Measurements from ENCODE around the gene OR4D5.

Gene OR4D5

DNA sequence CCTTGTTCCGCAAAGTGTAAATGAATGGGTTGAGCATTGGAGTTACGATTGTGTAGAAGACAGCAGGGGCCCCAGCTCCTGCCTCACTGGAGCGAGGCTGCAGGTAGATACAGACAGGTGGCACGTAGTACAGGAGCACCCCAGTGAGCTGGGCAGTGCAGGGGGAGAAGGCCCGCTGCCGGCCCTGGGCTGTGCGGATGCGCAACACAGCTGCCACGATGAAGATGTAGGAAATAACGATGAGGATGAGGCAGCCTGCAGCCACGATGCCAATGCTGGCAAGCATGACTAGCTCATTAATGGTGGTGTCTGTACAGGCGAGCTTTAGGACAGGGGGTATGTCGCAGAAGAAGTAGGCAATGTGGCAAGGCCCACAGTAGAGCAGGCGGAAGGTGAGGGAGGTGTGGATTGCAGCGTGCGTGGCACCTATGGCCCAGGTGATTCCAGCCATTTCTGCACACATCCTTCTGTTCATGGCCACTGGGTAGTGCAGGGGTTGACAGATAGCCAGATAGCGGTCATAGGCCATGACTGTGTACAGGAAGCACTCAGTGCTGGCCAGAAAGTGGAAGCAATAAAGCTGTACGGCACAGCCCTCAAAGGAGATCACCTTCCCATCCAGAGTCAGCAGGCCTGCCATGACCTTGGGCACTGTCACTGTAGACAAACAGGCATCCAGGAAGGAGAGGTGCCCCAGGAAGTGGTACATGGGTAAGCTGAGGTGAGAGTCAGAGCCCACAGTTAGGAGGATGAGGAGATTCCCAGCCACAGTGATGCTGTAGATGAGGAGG, 37.5 kb downstream of the OR4D5 start:
- TF ChIP-seq, protein P1, sequence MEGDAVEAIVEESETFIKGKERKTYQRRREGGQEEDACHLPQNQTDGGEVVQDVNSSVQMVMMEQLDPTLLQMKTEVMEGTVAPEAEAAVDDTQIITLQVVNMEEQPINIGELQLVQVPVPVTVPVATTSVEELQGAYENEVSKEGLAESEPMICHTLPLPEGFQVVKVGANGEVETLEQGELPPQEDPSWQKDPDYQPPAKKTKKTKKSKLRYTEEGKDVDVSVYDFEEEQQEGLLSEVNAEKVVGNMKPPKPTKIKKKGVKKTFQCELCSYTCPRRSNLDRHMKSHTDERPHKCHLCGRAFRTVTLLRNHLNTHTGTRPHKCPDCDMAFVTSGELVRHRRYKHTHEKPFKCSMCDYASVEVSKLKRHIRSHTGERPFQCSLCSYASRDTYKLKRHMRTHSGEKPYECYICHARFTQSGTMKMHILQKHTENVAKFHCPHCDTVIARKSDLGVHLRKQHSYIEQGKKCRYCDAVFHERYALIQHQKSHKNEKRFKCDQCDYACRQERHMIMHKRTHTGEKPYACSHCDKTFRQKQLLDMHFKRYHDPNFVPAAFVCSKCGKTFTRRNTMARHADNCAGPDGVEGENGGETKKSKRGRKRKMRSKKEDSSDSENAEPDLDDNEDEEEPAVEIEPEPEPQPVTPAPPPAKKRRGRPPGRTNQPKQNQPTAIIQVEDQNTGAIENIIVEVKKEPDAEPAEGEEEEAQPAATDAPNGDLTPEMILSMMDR (IDR thresholded peaks at IDR 0.05; ENCODE audit: control insufficient read depth, insufficient read depth, low read depth, low read length, missing control alignments): no peak
- DNase-seq (ENCODE audit: low read depth): no peak
- H3K4me3 ChIP-seq (ENCODE audit: control insufficient read depth, low read depth, low read length): no peak overlapping the region

DNA sequence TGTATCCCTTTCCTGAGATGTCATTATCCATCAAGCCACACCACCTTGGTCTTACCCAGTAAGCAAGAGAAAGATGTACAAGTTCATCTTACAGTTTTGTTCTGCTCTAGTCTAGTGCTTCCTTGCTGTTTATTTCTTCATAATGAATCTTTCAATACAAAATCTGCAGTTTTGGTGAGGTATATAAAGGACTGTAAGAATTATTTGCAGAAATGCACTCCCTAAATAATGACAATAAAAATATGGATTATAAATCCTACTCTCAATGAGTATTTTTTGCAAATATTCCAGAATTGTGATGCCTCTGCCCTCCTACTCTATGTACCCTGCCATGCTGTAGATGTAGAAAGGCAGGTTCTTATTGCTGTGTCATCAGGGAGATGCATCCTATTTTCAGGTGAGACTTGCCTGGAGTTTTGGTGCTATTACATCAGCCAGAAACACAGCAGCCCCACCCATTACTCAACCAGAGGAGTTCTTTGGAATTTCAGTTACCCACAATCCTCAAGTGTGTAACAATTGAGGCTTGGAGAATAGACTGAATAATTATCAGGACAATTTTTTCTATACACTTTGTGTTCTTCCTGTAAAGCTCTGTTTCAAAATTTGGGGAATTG, 38.4 kb downstream of the OR4D5 start, which contains the start of gene OR10S1:
OR10S1 (minus strand) TSS at position 51 of the 617 bp plus-strand sequence. CDS start 117 bp downstream, outside the sequence.
- no peak for DNase-seq (ENCODE audit: low read depth)
- no peak within 1 kb of the TSS for H3K4me3 ChIP-seq (ENCODE audit: control insufficient read depth, low read depth, low read length)
- TF ChIP-seq, protein P1 (IDR thresholded peaks at IDR 0.05; ENCODE audit: control insufficient read depth, insufficient read depth, low read depth, low read length, missing control alignments): no peak

DNA sequence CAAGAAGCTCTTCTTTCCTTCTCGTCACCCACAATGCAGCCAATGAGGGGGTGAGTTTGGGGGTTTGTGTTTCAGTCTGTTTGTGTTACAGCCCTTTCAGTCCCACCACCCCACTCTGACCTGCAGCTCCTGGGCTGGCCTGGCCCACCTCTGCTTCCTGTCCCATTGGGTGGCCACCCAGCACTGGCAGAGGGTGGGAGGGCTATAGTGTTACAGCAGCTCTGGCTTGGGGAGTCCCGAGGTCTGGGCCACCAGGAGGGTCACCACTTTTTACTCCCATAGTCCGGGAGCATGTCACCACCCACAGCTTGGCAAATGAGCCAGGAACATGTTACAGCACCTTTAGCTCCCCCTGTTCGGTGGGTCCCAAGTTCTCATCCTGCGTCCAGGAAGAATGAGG, 39.9 kb downstream of the OR4D5 start:
- no peak for DNase-seq (ENCODE audit: low read depth)
- no peak overlapping the region for H3K4me3 ChIP-seq (ENCODE audit: control insufficient read depth, low read depth, low read length)
- TF ChIP-seq, protein P1 (IDR thresholded peaks at IDR 0.05; ENCODE audit: control insufficient read depth, insufficient read depth, low read depth, low read length, missing control alignments): no peak
